Sigmoid colon (tissue), 7 donors: Measurements from ENCODE around the gene GCSAM. TPM values are rescaled to one million over a fixed set of nuclear protein-coding genes. Genes with fewer than 3 reads are reported as not detected.

ENCODE experiments used
- DNase-seq: peaks from one replicate; pipeline ENCODE4 v3.0.0-alpha.2; 2019
- H3K27ac ChIP-seq, 4 donors: fragments of 200-600 bp; sonication (generic); one replicate each; pipeline ENCODE4 v1.5.1; 2016 to 2019; ENCODE audit warnings: mild to moderate bottlenecking in 1 of 4
- H3K27me3 ChIP-seq, 3 donors: fragments of 200-600 bp; sonication (generic); one replicate each; pipeline ENCODE4 v1.5.1; 2019; ENCODE audit warnings: mild to moderate bottlenecking in 1 of 3
- H3K36me3 ChIP-seq, 4 donors: fragments of 200-600 bp; sonication (generic); one replicate each; pipeline ENCODE4 v1.5.1; 2016 to 2019
- H3K4me1 ChIP-seq, 4 donors: fragments of 200-600 bp; sonication (generic); one replicate each; pipeline ENCODE4 v1.5.1; 2017 to 2019
- H3K4me3 ChIP-seq, 4 donors: fragments of 200-600 bp; sonication (generic); one replicate each; pipeline ENCODE4 v1.5.1; 2017 to 2019; ENCODE audit warnings: mild to moderate bottlenecking in 2 of 4, moderate library complexity in 1 of 4
- H3K9me3 ChIP-seq, 4 donors: fragments of 200-600 bp in 3 of 4; sonication (generic) in 3 of 4; one replicate each; pipeline versions ENCODE4 v1.5.1 to v1.6.1; 2013 to 2019
- EP300 ChIP-seq, 4 donors: sonication (generic); formaldehyde crosslinking; IDR thresholded peaks; one replicate each; pipeline ENCODE4 v1.6.1; 2017; ENCODE audit warnings: antibody characterized with exemption in 4 of 4
- POLR2A ChIP-seq, 2 donors: fragments of 450-650 bp; IDR thresholded peaks; one replicate each; pipeline ENCODE4 v1.6.1; 2016; ENCODE audit warnings: antibody characterized with exemption in 2 of 2, mild to moderate bottlenecking in 2 of 2, moderate library complexity in 2 of 2
- POLR2AphosphoS5 ChIP-seq, 4 donors: sonication (generic); formaldehyde crosslinking; IDR thresholded peaks; one replicate each; pipeline ENCODE4 v1.6.1; 2017; ENCODE audit warnings: antibody characterized with exemption in 4 of 4
- WGBS, 2 donors: extraction: QIAGEN DNeasy Blood & Tissue Kit; methylation state at CpG; one replicate each; pipeline ENCODE4 v1.1.7; 2013; 5-methylcytosine and 5-hydroxymethylcytosine counted together
- intact Hi-C: fragments of 100-400 bp; cut with DNase I; formaldehyde crosslinking; loops from one replicate; pipeline ENCODE4 v1.15.1; 2023
- polyA plus RNA-seq, 3 donors: library from polyadenylated mRNA; stranded (reverse); fragments of 200-250 nt; gene quantifications; one replicate each; pipeline ENCODE4 v1.2.3, GENCODE V29; 2013
- total RNA-seq, 4 donors: library from RNA; depleted of rRNA; stranded (reverse); fragments of >200 nt; gene quantifications; one replicate each; pipeline ENCODE4 v1.1.0, GENCODE V29; 2016
- TF ChIP-seq, protein P1 (sequence below), 4 experiments: fragments of 450-650 bp in 3 of 4; fragments of 200-600 bp in 1 of 4; IDR thresholded peaks; one replicate each; pipeline ENCODE4 v1.5.1; 2016 to 2019; ENCODE audit warnings: antibody characterized with exemption in 4 of 4, mild to moderate bottlenecking in 3 of 4, moderate library complexity in 2 of 4
- donor health status: healthy with polysubstance abuse.
- donor health status: Bipolar disorder and iron deficiency.
- donor health status: healthy.

The GCSAM gene
- total and polyA plus RNA-seq, 7 donors: 0.69 to 8.4 TPM; not detected in 5

GRCh38 chr3:112101916-112102315, 31.1 kb downstream of the GCSAM start:
- H3K9me3 ChIP-seq: no peaks in the 10 kb centered on the region
- no peaks in the 10 kb centered on the region for H3K27me3 ChIP-seq
- H3K27ac ChIP-seq: no peak overlapping the region
- TF ChIP-seq POLR2AphosphoS5 (IDR thresholded peaks at IDR 0.05) (no peak), EP300 (IDR thresholded peaks at IDR 0.05) (no peak), POLR2A (IDR thresholded peaks at IDR 0.05) (no peak)
- TF ChIP-seq, protein P1, sequence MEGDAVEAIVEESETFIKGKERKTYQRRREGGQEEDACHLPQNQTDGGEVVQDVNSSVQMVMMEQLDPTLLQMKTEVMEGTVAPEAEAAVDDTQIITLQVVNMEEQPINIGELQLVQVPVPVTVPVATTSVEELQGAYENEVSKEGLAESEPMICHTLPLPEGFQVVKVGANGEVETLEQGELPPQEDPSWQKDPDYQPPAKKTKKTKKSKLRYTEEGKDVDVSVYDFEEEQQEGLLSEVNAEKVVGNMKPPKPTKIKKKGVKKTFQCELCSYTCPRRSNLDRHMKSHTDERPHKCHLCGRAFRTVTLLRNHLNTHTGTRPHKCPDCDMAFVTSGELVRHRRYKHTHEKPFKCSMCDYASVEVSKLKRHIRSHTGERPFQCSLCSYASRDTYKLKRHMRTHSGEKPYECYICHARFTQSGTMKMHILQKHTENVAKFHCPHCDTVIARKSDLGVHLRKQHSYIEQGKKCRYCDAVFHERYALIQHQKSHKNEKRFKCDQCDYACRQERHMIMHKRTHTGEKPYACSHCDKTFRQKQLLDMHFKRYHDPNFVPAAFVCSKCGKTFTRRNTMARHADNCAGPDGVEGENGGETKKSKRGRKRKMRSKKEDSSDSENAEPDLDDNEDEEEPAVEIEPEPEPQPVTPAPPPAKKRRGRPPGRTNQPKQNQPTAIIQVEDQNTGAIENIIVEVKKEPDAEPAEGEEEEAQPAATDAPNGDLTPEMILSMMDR (IDR thresholded peaks at IDR 0.05): no peak
- intact Hi-C loops: no loop called here
- no peaks in the 10 kb centered on the region for H3K36me3 ChIP-seq
- no peak overlapping the region for H3K4me3 ChIP-seq
- no peak for DNase-seq
- no peaks in the 10 kb centered on the region for H3K4me1 ChIP-seq
- 91 to 95% methylated on average over 2 of the region's 2 CpGs for WGBS, 2 donors

- Histone ChIP-seq H3K27ac (no peak overlapping the region), H3K27me3 (no peaks in the 10 kb centered on the region), H3K4me3 (no peak overlapping the region), H3K36me3 (no peaks in the 10 kb centered on the region), H3K4me1 (no peaks in the 10 kb centered on the region), H3K9me3 (no peaks in the 10 kb centered on the region)
- intact Hi-C loops: no loop called here
- no peak for DNase-seq
- 6 to 28% methylated on average over 4 of the region's 4 CpGs for WGBS, 2 donors
- TF ChIP-seq, protein P1 (IDR thresholded peaks at IDR 0.05): no peak
- TF ChIP-seq EP300 (IDR thresholded peaks at IDR 0.05) (no peak), POLR2AphosphoS5 (IDR thresholded peaks at IDR 0.05) (no peak), POLR2A (IDR thresholded peaks at IDR 0.05) (no peak)
Observed at GRCh38 chr3:112097378-112097777, 35.7 kb downstream of the GCSAM start.

- DNase-seq: no peak
- TF ChIP-seq, protein P1 (IDR thresholded peaks at IDR 0.05): no peak
- TF ChIP-seq EP300 (IDR thresholded peaks at IDR 0.05) (no peak), POLR2AphosphoS5 (IDR thresholded peaks at IDR 0.05) (no peak), POLR2A (IDR thresholded peaks at IDR 0.05) (no peak)
- no peak overlapping the region for H3K27ac ChIP-seq
- no peaks in the 10 kb centered on the region for H3K9me3 ChIP-seq
- H3K4me3 ChIP-seq: no peak overlapping the region
- 43 to 64% methylated on average over 2 of the region's 2 CpGs for WGBS, 2 donors
- no peaks in the 10 kb centered on the region for H3K27me3 ChIP-seq
- intact Hi-C loops: no loop called here
- H3K4me1 ChIP-seq: no peaks in the 10 kb centered on the region
- H3K36me3 ChIP-seq: no peaks in the 10 kb centered on the region
Observed at GRCh38 chr3:112096176-112096575, 36.9 kb downstream of the GCSAM start.

DNA sequence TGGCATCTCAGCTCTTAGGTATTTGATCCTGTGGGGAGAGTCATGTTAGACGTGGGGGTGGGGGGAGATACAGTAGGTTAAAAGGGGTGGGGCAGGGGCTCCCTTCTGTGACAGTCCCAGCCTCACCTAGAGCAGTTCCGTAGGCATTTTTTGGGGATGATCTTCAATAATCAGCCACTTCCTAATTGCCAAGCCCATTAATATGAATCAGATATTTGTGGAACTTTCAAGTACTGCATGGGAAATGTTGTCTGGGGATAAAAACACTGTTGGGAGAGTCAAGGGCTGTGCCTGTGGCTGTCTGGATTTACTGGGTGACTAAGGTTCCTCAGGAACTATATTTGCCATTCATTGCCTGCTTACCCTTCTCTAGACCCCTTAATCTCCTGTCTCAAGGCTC, 37.3 kb downstream of the GCSAM start:
- 46 to 54% methylated on average over 2 of the region's 2 CpGs for WGBS, 2 donors
- intact Hi-C loops: no loop called here
- Histone ChIP-seq H3K4me3 (no peak overlapping the region), H3K36me3 (no peaks in the 10 kb centered on the region), H3K4me1 (no peaks in the 10 kb centered on the region), H3K27ac (no peak overlapping the region), H3K27me3 (no peaks in the 10 kb centered on the region), H3K9me3 (no peaks in the 10 kb centered on the region)
- DNase-seq: no peak
- TF ChIP-seq POLR2AphosphoS5 (IDR thresholded peaks at IDR 0.05): no peak
- TF ChIP-seq, protein P1 (IDR thresholded peaks at IDR 0.05): no peak
- no peak for TF ChIP-seq POLR2A (IDR thresholded peaks at IDR 0.05)
- no peak for TF ChIP-seq EP300 (IDR thresholded peaks at IDR 0.05)

DNA sequence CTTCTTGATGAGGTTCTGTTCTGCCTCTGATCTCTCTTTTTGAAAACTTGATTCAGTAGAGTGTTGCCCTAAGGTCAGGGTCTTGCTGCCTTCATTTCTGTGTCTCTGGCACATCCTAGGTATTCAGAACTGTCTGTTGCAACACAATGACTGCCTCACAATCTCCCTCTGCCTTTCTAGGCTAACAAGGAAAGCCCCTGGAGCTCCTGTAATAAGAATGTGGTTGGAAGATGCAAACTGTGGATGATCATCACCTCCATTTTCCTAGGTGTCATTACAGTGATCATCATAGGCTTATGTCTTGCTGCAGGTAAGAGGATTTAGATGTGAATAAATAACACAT, 39.9 kb downstream of the GCSAM start:
- TF ChIP-seq EP300 (IDR thresholded peaks at IDR 0.05): no peak
- TF ChIP-seq POLR2AphosphoS5 (IDR thresholded peaks at IDR 0.05): no peak
- TF ChIP-seq, protein P1 (IDR thresholded peaks at IDR 0.05): no peak
- no peak for TF ChIP-seq POLR2A (IDR thresholded peaks at IDR 0.05)
- DNase-seq: no peak
- Histone ChIP-seq H3K4me3 (no peak overlapping the region), H3K9me3 (no peaks in the 10 kb centered on the region), H3K36me3 (no peaks in the 10 kb centered on the region), H3K27ac (no peak overlapping the region), H3K4me1 (no peaks in the 10 kb centered on the region), H3K27me3 (no peaks in the 10 kb centered on the region)
- intact Hi-C loops: no loop called here
